Sigmoid colon (tissue), 7 donors: ENCODE results near the gene RTTN. TPM values are rescaled to one million over a fixed set of nuclear protein-coding genes. Genes with fewer than 3 reads are reported as not detected.

Experiments used
- DNase-seq: peaks from one replicate; pipeline ENCODE4 v3.0.0-alpha.2; 2019
- H3K27ac ChIP-seq, 4 donors: fragments of 200-600 bp; sonication (generic); one replicate each; pipeline ENCODE4 v1.5.1; 2016 to 2019; ENCODE audit warnings: mild to moderate bottlenecking in 1 of 4
- H3K27me3 ChIP-seq, 3 donors: fragments of 200-600 bp; sonication (generic); one replicate each; pipeline ENCODE4 v1.5.1; 2019; ENCODE audit warnings: mild to moderate bottlenecking in 1 of 3
- H3K36me3 ChIP-seq, 4 donors: fragments of 200-600 bp; sonication (generic); one replicate each; pipeline ENCODE4 v1.5.1; 2016 to 2019
- H3K4me1 ChIP-seq, 4 donors: fragments of 200-600 bp; sonication (generic); one replicate each; pipeline ENCODE4 v1.5.1; 2017 to 2019
- H3K4me3 ChIP-seq, 4 donors: fragments of 200-600 bp; sonication (generic); one replicate each; pipeline ENCODE4 v1.5.1; 2017 to 2019; ENCODE audit warnings: mild to moderate bottlenecking in 2 of 4, moderate library complexity in 1 of 4
- H3K9me3 ChIP-seq, 4 donors: fragments of 200-600 bp in 3 of 4; sonication (generic) in 3 of 4; one replicate each; pipeline versions ENCODE4 v1.5.1 to v1.6.1; 2013 to 2019
- CTCF ChIP-seq, 4 experiments: fragments of 450-650 bp in 3 of 4; fragments of 200-600 bp in 1 of 4; IDR thresholded peaks; one replicate each; pipeline ENCODE4 v1.5.1; 2016 to 2019; ENCODE audit warnings: antibody characterized with exemption in 4 of 4, mild to moderate bottlenecking in 3 of 4, moderate library complexity in 2 of 4
- EP300 ChIP-seq, 4 donors: sonication (generic); formaldehyde crosslinking; IDR thresholded peaks; one replicate each; pipeline ENCODE4 v1.6.1; 2017; ENCODE audit warnings: antibody characterized with exemption in 4 of 4
- POLR2A ChIP-seq, 2 donors: fragments of 450-650 bp; IDR thresholded peaks; one replicate each; pipeline ENCODE4 v1.6.1; 2016; ENCODE audit warnings: antibody characterized with exemption in 2 of 2, mild to moderate bottlenecking in 2 of 2, moderate library complexity in 2 of 2
- POLR2AphosphoS5 ChIP-seq, 4 donors: sonication (generic); formaldehyde crosslinking; IDR thresholded peaks; one replicate each; pipeline ENCODE4 v1.6.1; 2017; ENCODE audit warnings: antibody characterized with exemption in 4 of 4
- whole genome bisulfite sequencing, 2 donors: extraction: QIAGEN DNeasy Blood & Tissue Kit; methylation state at CpG; one replicate each; pipeline ENCODE4 v1.1.7; 2013; 5-methylcytosine and 5-hydroxymethylcytosine counted together
- intact Hi-C: fragments of 100-400 bp; cut with DNase I; formaldehyde crosslinking; loops from one replicate; pipeline ENCODE4 v1.15.1; 2023
- polyA plus RNA-seq, 3 donors: library from polyadenylated mRNA; stranded (reverse); fragments of 200-250 nt; gene quantifications; one replicate each; pipeline ENCODE4 v1.2.3, GENCODE V29; 2013
- total RNA-seq, 4 donors: library from RNA; depleted of rRNA; stranded (reverse); fragments of >200 nt; gene quantifications; one replicate each; pipeline ENCODE4 v1.1.0, GENCODE V29; 2016
- donor health status: healthy with polysubstance abuse.
- donor health status: Bipolar disorder and iron deficiency.
- donor health status: healthy.

Gene RTTN
- total and polyA plus RNA-seq, 7 donors: 1.4 to 18.2 (median 11.3) TPM

GRCh38 chr18:70005580-70005979, 199.9 kb downstream of the RTTN start:
- no peak for DNase-seq
- WGBS, 2 donors: 74 to 90% methylated on average over 3 of the region's 3 CpGs
- Histone ChIP-seq H3K4me1 (no peaks in the 10 kb centered on the region), H3K9me3 (no peaks in the 10 kb centered on the region), H3K4me3 (no peak overlapping the region), H3K36me3 (peaks cover 0 to 9% (median 1%) of the 10 kb centered on the region in 4 donors), H3K27me3 (no peaks in the 10 kb centered on the region), H3K27ac (no peak overlapping the region)
- TF ChIP-seq POLR2AphosphoS5 (IDR thresholded peaks at IDR 0.05) (no peak), EP300 (IDR thresholded peaks at IDR 0.05) (no peak), CTCF (IDR thresholded peaks at IDR 0.05) (no peak), POLR2A (IDR thresholded peaks at IDR 0.05) (no peak)
- intact Hi-C loops: no loop called here

GRCh38 chr18:70004696-70005095, 200.8 kb downstream of the RTTN start:
- H3K4me3 ChIP-seq: no peak overlapping the region
- no peak for DNase-seq
- H3K9me3 ChIP-seq: no peaks in the 10 kb centered on the region
- WGBS, 2 donors: 93% methylated on average over 4 of the region's 4 CpGs
- no peak overlapping the region for H3K27ac ChIP-seq
- H3K4me1 ChIP-seq: no peaks in the 10 kb centered on the region
- H3K27me3 ChIP-seq: no peaks in the 10 kb centered on the region
- intact Hi-C loops: no loop called here
- peaks cover 0 to 9% (median 1%) of the 10 kb centered on the region in 4 donors for H3K36me3 ChIP-seq
- no peak for TF ChIP-seq POLR2AphosphoS5 (IDR thresholded peaks at IDR 0.05)
- TF ChIP-seq EP300 (IDR thresholded peaks at IDR 0.05): no peak

DNA sequence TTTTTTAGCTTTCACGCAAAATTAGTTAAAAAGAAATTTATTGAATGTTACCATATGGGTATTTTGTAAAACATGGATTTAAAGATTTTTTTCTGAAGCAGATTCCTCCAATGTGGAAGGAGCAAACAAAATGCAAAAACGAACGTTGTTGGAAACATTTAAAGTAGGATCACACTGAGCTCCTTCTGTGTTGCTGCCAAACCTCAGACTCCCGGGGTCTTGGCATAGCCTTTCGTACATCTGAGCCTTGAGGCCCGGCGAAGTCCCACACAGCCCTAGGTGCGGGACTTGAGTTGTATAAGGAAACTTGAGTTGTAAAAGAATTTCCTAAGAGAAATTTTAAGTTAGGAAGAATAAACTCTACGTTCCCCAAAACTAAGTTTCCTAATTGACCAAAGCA, 205.8 kb downstream of the RTTN start:
- no peaks in the 10 kb centered on the region for H3K4me1 ChIP-seq
- H3K9me3 ChIP-seq: no peaks in the 10 kb centered on the region
- 82 to 83% methylated on average over 9 of the region's 9 CpGs for WGBS, 2 donors
- H3K27me3 ChIP-seq: no peaks in the 10 kb centered on the region
- DNase-seq: no peak
- no peak overlapping the region for H3K4me3 ChIP-seq
- no peak for TF ChIP-seq CTCF (IDR thresholded peaks at IDR 0.05)
- TF ChIP-seq POLR2A (IDR thresholded peaks at IDR 0.05): no peak
- TF ChIP-seq EP300 (IDR thresholded peaks at IDR 0.05): no peak
- no peak for TF ChIP-seq POLR2AphosphoS5 (IDR thresholded peaks at IDR 0.05)
- intact Hi-C loops: no loop called here
- H3K36me3 ChIP-seq: peaks cover 0 to 9% (median 1%) of the 10 kb centered on the region in 4 donors
- no peak overlapping the region for H3K27ac ChIP-seq

GRCh38 chr18:69998523-69998987, 206.9 kb downstream of the RTTN start:
- H3K9me3 ChIP-seq: no peaks in the 10 kb centered on the region
- H3K27ac ChIP-seq: no peak overlapping the region
- no peaks in the 10 kb centered on the region for H3K4me1 ChIP-seq
- TF ChIP-seq CTCF (IDR thresholded peaks at IDR 0.05) (no peak), POLR2A (IDR thresholded peaks at IDR 0.05) (no peak), EP300 (IDR thresholded peaks at IDR 0.05) (no peak), POLR2AphosphoS5 (IDR thresholded peaks at IDR 0.05) (no peak)
- DNase-seq: no peak
- H3K4me3 ChIP-seq: no peak overlapping the region
- intact Hi-C loops: no loop called here
- peaks cover 0 to 9% (median 1%) of the 10 kb centered on the region in 4 donors for H3K36me3 ChIP-seq
- H3K27me3 ChIP-seq: no peaks in the 10 kb centered on the region

DNA sequence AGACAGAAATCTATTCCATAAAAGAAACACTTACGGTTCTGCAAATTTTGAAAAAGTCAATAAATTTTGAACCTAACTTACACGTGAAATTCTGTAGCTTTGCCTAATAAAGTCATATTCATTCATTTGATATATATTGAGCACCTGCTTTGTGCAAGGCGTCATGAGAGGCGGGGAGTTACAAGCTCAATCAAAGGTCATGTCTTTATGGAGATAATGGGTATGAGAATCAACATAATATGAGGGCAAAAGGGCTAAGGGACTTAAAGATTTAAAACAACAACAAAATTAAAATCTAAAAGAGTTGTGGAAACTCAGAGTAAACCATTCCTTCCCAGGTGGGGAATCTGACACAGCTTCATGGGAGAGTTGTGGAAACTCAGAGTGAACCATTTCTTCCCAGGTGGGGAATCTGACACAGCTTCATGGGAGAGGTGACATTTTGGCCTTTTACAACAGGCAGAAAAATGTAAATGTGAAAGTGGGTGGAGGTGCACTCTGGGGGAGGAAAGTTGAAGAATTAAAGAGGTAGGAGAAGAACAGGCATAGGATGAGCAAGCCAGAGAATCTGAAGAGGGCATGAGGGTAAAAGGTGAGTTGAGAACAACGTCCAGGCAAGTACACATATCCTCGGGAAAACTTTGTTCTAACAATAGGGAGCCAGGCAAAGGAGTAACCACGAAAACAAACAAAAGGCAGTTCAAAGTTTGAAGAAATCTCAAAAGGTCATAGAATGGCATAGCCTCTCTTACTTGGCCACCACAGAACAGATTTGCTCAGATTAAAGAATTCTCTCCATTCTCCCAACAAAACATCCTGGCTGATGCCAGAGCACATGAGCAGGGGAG, 208.3 kb downstream of the RTTN start:
- Histone ChIP-seq H3K27me3 (no peaks in the 10 kb centered on the region), H3K27ac (no peak overlapping the region), H3K9me3 (peaks cover 0 to 2% (median 0%) of the 10 kb centered on the region in 4 donors), H3K4me3 (no peak overlapping the region), H3K36me3 (peaks cover 0 to 9% (median 1%) of the 10 kb centered on the region in 4 donors), H3K4me1 (no peaks in the 10 kb centered on the region)
- DNase-seq: no peak
- WGBS, 2 donors: 28 to 74% methylated on average over 7 of the region's 7 CpGs
- TF ChIP-seq CTCF (IDR thresholded peaks at IDR 0.05): no peak
- TF ChIP-seq POLR2AphosphoS5 (IDR thresholded peaks at IDR 0.05): no peak
- TF ChIP-seq EP300 (IDR thresholded peaks at IDR 0.05): no peak
- no peak for TF ChIP-seq POLR2A (IDR thresholded peaks at IDR 0.05)
- intact Hi-C loops: no loop called here
